DMS79 treated with DMSO at 0.1 percent for 48 hours (cell line): ENCODE results near the gene COQ10B.

ENCODE experiments used
- DNase-seq: peaks from one replicate; lab custom pipeline; 2025; lab: John Stamatoyannopoulos, UW

The COQ10B gene

DNA sequence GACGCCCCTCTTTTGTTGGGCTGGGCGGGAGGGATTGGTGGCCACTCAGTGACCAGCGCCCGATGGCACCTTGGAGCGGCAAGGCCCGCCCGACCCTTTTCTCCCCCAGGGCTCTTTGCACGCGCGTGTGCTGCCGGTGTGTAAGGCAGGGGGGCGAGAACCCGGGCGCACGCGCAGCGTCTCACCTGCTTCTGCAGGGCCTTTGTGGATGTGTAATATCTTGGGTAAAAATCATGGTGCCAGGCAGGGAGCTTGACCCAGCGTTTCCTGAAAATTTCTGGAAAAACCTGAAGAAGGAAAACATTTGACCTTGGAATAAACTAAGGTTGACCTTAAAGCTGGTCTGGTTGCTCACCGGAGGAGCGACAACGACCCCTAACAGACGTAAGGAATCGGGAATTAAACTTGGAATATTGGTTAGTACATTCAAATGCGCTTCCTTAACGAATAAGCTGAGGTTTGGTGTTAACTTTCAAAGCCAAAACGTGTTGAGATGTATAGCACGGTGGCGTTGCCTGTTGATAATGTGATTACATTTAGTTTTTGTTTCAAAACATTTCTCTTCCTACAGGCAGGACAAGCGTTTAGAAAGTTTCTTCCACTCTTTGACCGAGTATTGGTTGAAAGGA lies 47.3 kb downstream of the COQ10B start:
- no peak for DNase-seq

DNA sequence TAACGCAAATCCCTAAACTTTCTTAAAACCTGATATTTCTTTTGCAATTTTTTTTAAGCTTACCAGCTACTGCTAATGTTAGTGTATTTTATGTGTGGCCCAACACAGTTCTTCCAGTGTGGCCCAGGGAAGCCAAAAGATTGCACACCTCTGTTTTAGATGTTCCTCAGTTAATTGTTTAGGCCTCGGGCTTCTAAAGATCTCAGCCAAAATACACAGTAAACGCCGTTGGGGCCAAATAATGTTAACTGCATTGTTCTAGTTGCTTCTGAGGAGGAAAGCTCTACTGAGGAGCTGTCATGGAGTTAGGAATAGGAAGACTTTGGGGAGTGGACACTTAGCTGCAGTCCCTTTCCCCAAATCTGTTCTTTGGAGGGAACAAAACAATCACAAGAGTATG lies 48.8 kb downstream of the COQ10B start:
- DNase-seq: no peak

DNA sequence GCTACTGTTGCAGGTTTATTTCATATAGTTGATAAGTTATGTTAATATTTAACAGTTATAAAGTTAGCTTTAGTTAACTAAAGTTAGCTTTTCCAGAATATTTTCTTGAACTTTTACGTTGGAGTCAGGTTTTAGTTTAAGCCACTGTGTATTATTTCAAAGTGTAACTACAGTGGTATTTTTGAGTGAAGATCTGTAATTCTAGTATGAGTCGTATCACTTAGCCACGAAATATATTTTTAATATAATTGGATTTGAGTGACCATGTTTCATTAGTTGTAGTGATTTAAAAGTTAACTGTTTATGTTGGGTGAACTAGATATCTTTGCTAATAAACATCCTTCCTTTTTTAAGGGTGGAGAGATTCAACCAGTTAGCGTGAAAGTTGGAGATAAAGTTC lies 49.3 kb downstream of the COQ10B start:
- DNase-seq: no peak

GRCh38 chr2:197504000-197504399 lies 50.6 kb downstream of the COQ10B start:
- no peak for DNase-seq

DNA sequence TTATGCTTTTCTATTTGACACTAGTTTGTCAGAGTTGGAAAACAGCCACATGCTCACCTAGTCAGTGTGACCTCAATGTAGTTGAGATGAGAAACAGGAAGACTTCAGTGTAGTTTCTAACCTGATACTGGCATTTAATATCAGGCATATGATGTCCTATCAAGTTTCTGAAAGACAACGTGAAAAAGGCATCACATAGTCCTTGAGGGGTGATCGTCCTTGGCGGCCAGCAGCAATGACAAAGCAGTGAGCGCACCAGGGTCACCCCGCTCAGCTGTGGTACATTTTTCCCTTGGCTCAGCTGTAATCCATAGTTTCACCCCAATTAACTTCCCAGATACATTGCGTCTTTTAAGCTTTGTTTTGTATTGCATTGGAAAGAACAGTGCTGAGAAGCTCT lies 51.2 kb downstream of the COQ10B start:
- no peak for DNase-seq

GRCh38 chr2:197506658-197507057 lies 53.3 kb downstream of the COQ10B start:
- no peak for DNase-seq

- DNase-seq: no peak
Observed at GRCh38 chr2:197513915-197514314, 60.6 kb downstream of the COQ10B start.

DNA sequence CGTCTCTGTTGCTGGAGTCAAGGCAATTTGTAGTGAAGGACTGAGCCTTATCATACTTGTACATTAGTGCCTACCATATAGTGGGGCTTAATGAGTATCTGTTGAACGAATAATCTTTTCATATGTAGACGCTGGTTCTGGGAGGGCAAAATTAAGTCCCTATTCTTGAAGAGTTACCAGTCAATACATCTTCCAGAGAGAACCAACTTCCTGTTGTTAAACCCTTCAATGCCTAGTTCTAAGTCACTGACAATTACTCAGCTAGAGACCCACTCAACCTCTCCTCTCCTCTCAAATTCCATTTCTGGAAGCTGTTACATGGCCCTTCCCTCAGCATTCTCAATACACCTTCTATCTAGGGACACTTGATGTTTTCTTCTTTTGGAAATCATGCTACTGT lies 61.4 kb downstream of the COQ10B start:
- DNase-seq: peak; percentile 70

GRCh38 chr2:197515315-197515738 lies 62.0 kb downstream of the COQ10B start:
- peak; percentile 61 for DNase-seq

GRCh38 chr2:197515739-197516392 lies 62.5 kb downstream of the COQ10B start, which contains the start of gene MOB4:
Gene MOB4, plus strand, starts transcription at chr2:197516066. Its CDS starts 21 bp downstream, at chr2:197516087.
- DNase-seq: peak; percentile 89

GRCh38 chr2:197516393-197516761 lies 63.0 kb downstream of the COQ10B start:
- peak; percentile 36 for DNase-seq

DNA sequence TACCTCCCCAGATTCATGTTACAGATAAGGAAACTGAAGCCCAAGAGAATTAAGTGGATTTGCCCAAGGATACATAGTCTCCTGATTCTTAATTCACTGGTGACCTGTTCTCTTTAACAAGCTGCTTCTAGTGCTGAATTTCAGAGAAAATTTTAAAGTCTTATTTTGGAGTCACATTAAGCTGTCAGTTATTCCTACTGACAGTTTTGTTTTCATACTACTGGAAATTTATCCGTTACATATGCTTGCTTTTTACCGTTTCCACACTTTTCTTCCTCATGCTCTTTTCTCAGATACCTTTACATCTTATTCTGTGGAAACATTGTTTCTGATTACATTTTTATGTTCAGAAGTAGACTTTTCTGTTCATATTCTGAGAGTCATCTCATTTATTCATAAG lies 63.8 kb downstream of the COQ10B start:
- no peak for DNase-seq
